HFFc6 (cell line): ENCODE results near the gene VRK1. TPM values are rescaled to one million over a fixed set of nuclear protein-coding genes. Genes with fewer than 3 reads are reported as not detected.

Experiments used
- DNase-seq: peaks from one replicate; pipeline ENCODE4 v3.0.0-alpha.2; 2018
- H3K27ac Mint-ChIP-seq: 2 replicates; pipeline ENCODE4 v1.8.0; 2020; ENCODE audit warnings: mild to moderate bottlenecking, mixed read lengths
- H3K27me3 Mint-ChIP-seq: 2 replicates; pipeline ENCODE4 v1.8.0; 2021; ENCODE audit warnings: mild to moderate bottlenecking, moderate library complexity, mixed read lengths; ENCODE audit not compliant: insufficient read depth
- H3K36me3 Mint-ChIP-seq: 2 replicates; pipeline ENCODE4 v1.8.0; 2021; ENCODE audit warnings: low read depth, mixed read lengths
- H3K4me1 Mint-ChIP-seq: 2 replicates; pipeline ENCODE4 v1.8.0; 2020; ENCODE audit warnings: low read depth, mixed read lengths
- H3K4me3 Mint-ChIP-seq: 2 replicates; pipeline ENCODE4 v1.8.0; 2020; ENCODE audit warnings: mild to moderate bottlenecking, moderate library complexity, mixed read lengths
- H3K9me3 Mint-ChIP-seq: 2 replicates; pipeline ENCODE4 v1.8.0; 2020; ENCODE audit warnings: mild to moderate bottlenecking, mixed read lengths
- CTCF ChIP-seq: fragments of 200-600 bp; sonication (generic); IDR thresholded peaks from 2 replicates; pipeline ENCODE4 v1.5.0; 2021; ENCODE audit warnings: antibody characterized with exemption, mild to moderate bottlenecking
- total RNA-seq, 6 experiments: library from RNA; stranded (reverse); fragmentation: NEBNext Ultra II Directional; extraction: Animal tissue kit (Norgen Biotek cat#: 25700); gene quantifications; 2 replicates in 1 of 6; 3 replicates in 5 of 6; pipeline ENCODE4 v1.2.3, GENCODE V29; 2021

Gene VRK1
- total RNA-seq, 6 experiments from 2014 or later = 10.1 to 19.1 (median 17.5) TPM

- no peaks in the 10 kb centered on the region for H3K27me3 Mint-ChIP-seq
- peaks cover 6% of the 10 kb centered on the region; the same call in 1 of the 2 replicates for H3K36me3 Mint-ChIP-seq
- TF ChIP-seq CTCF = no peak
- no peaks in the 10 kb centered on the region for H3K9me3 Mint-ChIP-seq
- no peak overlapping the region for H3K27ac Mint-ChIP-seq
- no peak for DNase-seq
- H3K4me3 Mint-ChIP-seq = no peak overlapping the region
- H3K4me1 Mint-ChIP-seq = peaks cover 14% of the 10 kb centered on the region
Measured at GRCh38 chr14:96847451-96847850, 50.3 kb downstream of the VRK1 start.

DNA sequence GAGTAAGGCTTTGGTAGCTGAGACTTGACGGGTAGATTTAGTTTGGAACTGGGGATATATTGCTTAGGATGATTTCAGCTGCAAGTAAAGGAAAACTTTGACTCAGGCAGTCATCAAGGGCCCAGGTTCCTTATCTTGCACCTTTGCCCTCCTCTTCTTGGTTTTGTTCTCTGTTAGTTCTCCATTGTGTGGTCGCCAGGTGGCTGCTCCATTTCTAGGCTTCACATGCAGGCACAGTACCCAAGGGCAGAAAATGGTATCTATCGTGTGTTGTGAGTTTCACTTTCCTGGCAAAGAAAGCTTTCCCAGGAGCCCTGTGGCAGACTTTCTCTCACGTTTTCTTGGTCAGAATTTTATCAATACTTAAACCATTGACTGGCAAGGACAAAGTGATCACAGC, 50.8 kb downstream of the VRK1 start:
- Mint-ChIP-seq H3K4me1 (peaks cover 17% of the 10 kb centered on the region), H3K27me3 (no peaks in the 10 kb centered on the region)

GRCh38 chr14:96849733-96850132, 52.6 kb downstream of the VRK1 start:
- H3K27me3 Mint-ChIP-seq = no peaks in the 10 kb centered on the region
- no peak for DNase-seq
- peak overlapping the region; percentile 8; the same call in 1 of the 2 replicates for H3K27ac Mint-ChIP-seq
- TF ChIP-seq CTCF = no peak
- H3K4me1 Mint-ChIP-seq = peaks cover 15% of the 10 kb centered on the region
- peaks cover 6% of the 10 kb centered on the region; the same call in 1 of the 2 replicates for H3K36me3 Mint-ChIP-seq
- no peaks in the 10 kb centered on the region for H3K9me3 Mint-ChIP-seq
- no peak overlapping the region for H3K4me3 Mint-ChIP-seq

More for the DNA sequence above, 50.8 kb downstream of the VRK1 start:
- TF ChIP-seq CTCF = no peak
- no peaks in the 10 kb centered on the region for H3K9me3 Mint-ChIP-seq
- peaks cover 6% of the 10 kb centered on the region; the same call in 1 of the 2 replicates for H3K36me3 Mint-ChIP-seq
- no peak for DNase-seq
- no peak overlapping the region for H3K27ac Mint-ChIP-seq
- no peak overlapping the region for H3K4me3 Mint-ChIP-seq

- TF ChIP-seq CTCF = no peak
- DNase-seq = no peak
- H3K9me3 Mint-ChIP-seq = no peaks in the 10 kb centered on the region
- H3K27ac Mint-ChIP-seq = peak overlapping the region; percentile 38
- no peak overlapping the region for H3K4me3 Mint-ChIP-seq
- H3K4me1 Mint-ChIP-seq = peaks cover 15% of the 10 kb centered on the region
- H3K36me3 Mint-ChIP-seq = peaks cover 6% of the 10 kb centered on the region; the same call in 1 of the 2 replicates
- no peaks in the 10 kb centered on the region for H3K27me3 Mint-ChIP-seq
Measured at GRCh38 chr14:96851694-96852381, 54.7 kb downstream of the VRK1 start.

DNA sequence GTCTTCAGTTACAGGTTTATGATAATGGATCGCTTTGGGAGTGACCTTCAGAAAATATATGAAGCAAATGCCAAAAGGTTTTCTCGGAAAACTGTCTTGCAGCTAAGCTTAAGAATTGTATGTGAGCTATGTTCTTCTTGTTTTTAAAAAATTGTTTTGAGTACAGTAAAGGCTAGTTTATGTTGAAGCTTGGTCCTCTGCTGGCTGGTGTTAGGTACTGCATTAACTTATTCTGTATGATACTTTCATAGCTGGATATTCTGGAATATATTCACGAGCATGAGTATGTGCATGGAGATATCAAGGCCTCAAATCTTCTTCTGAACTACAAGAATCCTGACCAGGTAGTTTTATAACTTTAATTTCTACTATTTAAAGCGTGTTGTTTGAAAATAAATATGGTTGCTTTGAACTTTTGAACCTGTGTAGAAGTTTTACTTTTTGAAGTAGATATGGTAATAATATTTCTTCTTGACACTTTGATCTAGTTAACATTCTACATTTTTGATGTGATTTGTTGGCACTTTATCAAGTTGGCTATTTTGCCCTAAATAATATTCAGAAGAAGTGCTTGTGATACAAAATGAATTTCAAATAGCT, 55.7 kb downstream of the VRK1 start:
- H3K27me3 Mint-ChIP-seq = no peaks in the 10 kb centered on the region

More for the DNA sequence above, 55.7 kb downstream of the VRK1 start:
- TF ChIP-seq CTCF = peak; percentile 86
- H3K9me3 Mint-ChIP-seq = no peaks in the 10 kb centered on the region
- peaks cover 3% of the 10 kb centered on the region; the same call in 1 of the 2 replicates for H3K36me3 Mint-ChIP-seq
- no peak overlapping the region for H3K27ac Mint-ChIP-seq
- no peak overlapping the region for H3K4me3 Mint-ChIP-seq
- H3K4me1 Mint-ChIP-seq = peaks cover 15% of the 10 kb centered on the region
- DNase-seq = peak; percentile 52
